MM.1S (cell line): ENCODE results near the gene CHST9.

Experiments used
- DNase-seq: peaks from one replicate; pipeline ENCODE4 v3.0.0-alpha.2; 2015
- H2AFZ ChIP-seq: fragments of 300-600 bp; sonication (generic); 2 replicates; pipeline ENCODE4 v1.6.0; 2016; ENCODE audit warnings: antibody characterized with exemption, low read length
- H3F3A ChIP-seq: fragments of 300-600 bp; sonication (generic); 2 replicates; pipeline ENCODE4 v1.6.1; 2016; ENCODE audit warnings: mild to moderate bottlenecking, antibody characterized with exemption, low read length, moderate library complexity, mixed read lengths; ENCODE audit not compliant: insufficient read depth
- H3K27ac ChIP-seq: fragments of 300-600 bp; sonication (generic); 2 replicates; pipeline ENCODE4 v1.5.1; 2016; ENCODE audit warnings: mild to moderate bottlenecking, low read length
- H3K27me3 ChIP-seq: fragments of 300-600 bp; sonication (generic); replicated peaks from 2 replicates; pipeline ENCODE4 v1.6.0; 2016; ENCODE audit warnings: low read length; ENCODE audit not compliant: insufficient read depth
- H3K36me3 ChIP-seq: fragments of 300-600 bp; sonication (generic); replicated peaks from 2 replicates; pipeline ENCODE4 v1.6.1; 2016; ENCODE audit warnings: mild to moderate bottlenecking, low read length, mixed read lengths; ENCODE audit not compliant: insufficient read depth
- H3K4me1 ChIP-seq: fragments of 300-600 bp; sonication (generic); 2 replicates; pipeline ENCODE4 v1.6.1; 2016; ENCODE audit warnings: low read length, mixed read lengths
- H3K4me2 ChIP-seq: fragments of 300-600 bp; sonication (generic); 2 replicates; pipeline ENCODE4 v1.6.0; 2016; ENCODE audit warnings: low read depth, low read length
- H3K4me3 ChIP-seq: fragments of 300-600 bp; sonication (generic); 2 replicates; pipeline ENCODE4 v1.5.1; 2016; ENCODE audit warnings: low read length, mixed read lengths
- H3K79me2 ChIP-seq: fragments of 300-600 bp; sonication (generic); 2 replicates; pipeline ENCODE4 v1.6.1; 2016; ENCODE audit warnings: mixed run types, low read length, mixed read lengths
- H3K9ac ChIP-seq: fragments of 300-600 bp; sonication (generic); 2 replicates; pipeline ENCODE4 v1.6.1; 2016; ENCODE audit warnings: low read length, mixed read lengths
- H3K9me2 ChIP-seq: fragments of 300-600 bp; sonication (generic); replicated peaks from 2 replicates; pipeline ENCODE4 v1.6.1; 2016; ENCODE audit warnings: mild to moderate bottlenecking, low read length, mixed read lengths; ENCODE audit not compliant: insufficient read depth
- H3K9me3 ChIP-seq: fragments of 300-600 bp; sonication (generic); replicated peaks from 2 replicates; pipeline ENCODE4 v1.6.1; 2016; ENCODE audit warnings: mild to moderate bottlenecking, low read length, mixed read lengths; ENCODE audit not compliant: insufficient read depth
- H4K20me1 ChIP-seq: fragments of 300-600 bp; sonication (generic); 2 replicates; pipeline ENCODE4 v1.6.1; 2016; ENCODE audit warnings: mild to moderate bottlenecking, low read length, moderate library complexity, mixed read lengths; ENCODE audit not compliant: insufficient read depth
- CTCF ChIP-seq: fragments of 300-600 bp; sonication (generic); IDR thresholded peaks from 2 replicates; pipeline ENCODE4 v1.5.1; 2016; ENCODE audit warnings: antibody characterized with exemption, low read length, mixed read lengths
- EZH2 ChIP-seq: fragments of 300-600 bp; sonication (generic); optimal IDR thresholded peaks from 2 replicates; pipeline ENCODE3; 2017; ENCODE audit warnings: low read depth, mild to moderate bottlenecking, antibody characterized with exemption, low read length, mixed read lengths
- EZH2phosphoT487 ChIP-seq: fragments of 300-600 bp; sonication (generic); IDR thresholded peaks from 2 replicates; pipeline ENCODE4 v1.6.1; 2018; ENCODE audit warnings: antibody characterized with exemption, low read length

The CHST9 gene

GRCh38 chr18:27049969-27050368 is 135.1 kb downstream of the CHST9 start:
- no peak for TF ChIP-seq EZH2phosphoT487
- no peak for TF ChIP-seq CTCF
- TF ChIP-seq EZH2, result no peak

DNA sequence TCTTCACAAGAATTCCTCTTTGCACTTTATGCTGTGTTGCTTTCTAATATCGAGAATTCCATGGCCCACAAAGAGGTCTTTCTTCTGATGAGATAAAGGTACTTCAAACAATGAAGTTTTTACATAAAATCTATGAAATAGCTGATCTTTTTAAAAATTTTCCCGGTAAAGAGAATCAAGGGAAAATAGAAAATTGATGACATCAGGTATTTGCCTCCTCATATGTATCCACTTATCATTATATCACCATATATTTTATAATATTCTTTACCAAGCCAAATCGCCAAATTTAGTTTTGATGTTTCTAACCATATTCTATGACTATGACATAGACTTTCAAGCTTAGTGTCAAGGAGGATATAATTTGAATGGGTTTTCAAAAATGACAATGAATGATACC is 139.8 kb downstream of the CHST9 start:
- H3K36me3 ChIP-seq, result no peaks in the 10 kb centered on the region
- H3K9me2 ChIP-seq, result no peaks in the 10 kb centered on the region
- DNase-seq, result no peak
- no peaks in the 10 kb centered on the region for H3K27me3 ChIP-seq
- no peak overlapping the region for H3K4me3 ChIP-seq
- H4K20me1 ChIP-seq, result no peaks in the 10 kb centered on the region
- H3K9me3 ChIP-seq, result no peaks in the 10 kb centered on the region
- H3K79me2 ChIP-seq, result no peaks in the 10 kb centered on the region
- no peak overlapping the region for H3K27ac ChIP-seq
- TF ChIP-seq CTCF (no peak), EZH2phosphoT487 (no peak), EZH2 (no peak)
- H3K9ac ChIP-seq, result no peak overlapping the region
- H3K4me1 ChIP-seq, result no peaks in the 10 kb centered on the region
- no peaks in the 10 kb centered on the region for H3F3A ChIP-seq
- H3K4me2 ChIP-seq, result no peak overlapping the region
- no peak overlapping the region for H2AFZ ChIP-seq

More at GRCh38 chr18:27049969-27050368, 135.1 kb downstream of the CHST9 start:
- no peak overlapping the region for H3K27ac ChIP-seq
- no peaks in the 10 kb centered on the region for H3K9me3 ChIP-seq
- H3K27me3 ChIP-seq, result no peaks in the 10 kb centered on the region
- H3K79me2 ChIP-seq, result no peaks in the 10 kb centered on the region
- no peaks in the 10 kb centered on the region for H3K4me1 ChIP-seq
- no peaks in the 10 kb centered on the region for H4K20me1 ChIP-seq
- H3K9ac ChIP-seq, result no peak overlapping the region
- H3K4me3 ChIP-seq, result no peak overlapping the region
- H3K36me3 ChIP-seq, result no peaks in the 10 kb centered on the region
- H2AFZ ChIP-seq, result no peak overlapping the region
- no peaks in the 10 kb centered on the region for H3F3A ChIP-seq
- H3K4me2 ChIP-seq, result no peak overlapping the region
- DNase-seq, result no peak
- no peaks in the 10 kb centered on the region for H3K9me2 ChIP-seq

- Histone ChIP-seq H3K79me2 (no peaks in the 10 kb centered on the region), H3K4me2 (no peak overlapping the region), H3K9me3 (no peaks in the 10 kb centered on the region), H3F3A (no peaks in the 10 kb centered on the region), H3K27me3 (no peaks in the 10 kb centered on the region), H3K36me3 (no peaks in the 10 kb centered on the region), H3K9ac (no peak overlapping the region), H3K4me3 (no peak overlapping the region), H2AFZ (no peak overlapping the region), H3K27ac (no peak overlapping the region), H3K4me1 (no peaks in the 10 kb centered on the region), H3K9me2 (no peaks in the 10 kb centered on the region), H4K20me1 (no peaks in the 10 kb centered on the region)
- TF ChIP-seq EZH2phosphoT487 (no peak), EZH2 (no peak), CTCF (no peak)
- DNase-seq, result no peak
Measured at GRCh38 chr18:27042177-27042576, 142.9 kb downstream of the CHST9 start.
